Measurements from ENCODE around the gene UCHL5.

The UCHL5 gene

GRCh38 chr1:192962901-192963300, 96.3 kb downstream of the UCHL5 start:
- no peak for DNase-seq
